ENCODE results near the gene TTLL12.
A peak's percentile ranks its signal among the peaks of the same experiment; 100 is the strongest.

The TTLL12 gene

GRCh38 chr22:43171019-43171491 lies 15.9 kb downstream of the TTLL12 start:
- no peak for DNase-seq

GRCh38 chr22:43170131-43170480 lies 16.8 kb downstream of the TTLL12 start:
- DNase-seq: no peak

GRCh38 chr22:43169310-43170130 lies 17.4 kb downstream of the TTLL12 start:
- no peak for DNase-seq

GRCh38 chr22:43168471-43169309 lies 18.2 kb downstream of the TTLL12 start:
- DNase-seq: no peak

- DNase-seq: no peak
Measured at GRCh38 chr22:43167001-43167589, 19.8 kb downstream of the TTLL12 start.

GRCh38 chr22:43166132-43166930 lies 20.6 kb downstream of the TTLL12 start:
- DNase-seq: no peak

- DNase-seq: no peak
Measured at GRCh38 chr22:43164636-43165035, 22.3 kb downstream of the TTLL12 start.

- no peak for DNase-seq
Measured at GRCh38 chr22:43163241-43163795, 23.6 kb downstream of the TTLL12 start.

- DNase-seq: no peak
Measured at GRCh38 chr22:43162412-43163150, 24.4 kb downstream of the TTLL12 start.

GRCh38 chr22:43160497-43161126 lies 26.3 kb downstream of the TTLL12 start:
- DNase-seq: no peak

GRCh38 chr22:43159484-43160178 lies 27.3 kb downstream of the TTLL12 start:
- no peak for DNase-seq

- no peak for DNase-seq
Measured at GRCh38 chr22:43158778-43159483, 28.0 kb downstream of the TTLL12 start.

GRCh38 chr22:43157874-43158546 lies 28.9 kb downstream of the TTLL12 start:
- no peak for DNase-seq

- DNase-seq: no peak
Measured at GRCh38 chr22:43156413-43156812, 30.5 kb downstream of the TTLL12 start.

- peak; percentile 27 for DNase-seq
Measured at GRCh38 chr22:43155789-43156188, 31.1 kb downstream of the TTLL12 start.

GRCh38 chr22:43154887-43155536 lies 31.9 kb downstream of the TTLL12 start:
- peak; percentile 71 for DNase-seq

- DNase-seq: peak; percentile 44
Measured at GRCh38 chr22:43153899-43154298, 33.0 kb downstream of the TTLL12 start.

- DNase-seq: peak; percentile 62
Measured at GRCh38 chr22:43152357-43153071, 34.4 kb downstream of the TTLL12 start.
